Progenitor cell of endocrine pancreas (in vitro differentiated cells): ENCODE measurements around the gene KRTAP10-3. TPM values are rescaled to one million over a fixed set of nuclear protein-coding genes. Genes with fewer than 3 reads are reported as not detected.

ENCODE experiments used
- DNase-seq: peaks from one replicate; pipeline ENCODE4 v3.0.0; 2021; ENCODE audit warnings: low spot score; ENCODE audit not compliant: unreplicated experiment
- H3K27ac Mint-ChIP-seq: 2 replicates; pipeline ENCODE4 v1.8.0; 2021; ENCODE audit warnings: mild to moderate bottlenecking, moderate library complexity, mixed read lengths
- H3K27me3 Mint-ChIP-seq: 2 replicates; pipeline ENCODE4 v1.8.0; 2021; ENCODE audit warnings: mixed read lengths
- H3K36me3 Mint-ChIP-seq: 2 replicates; pipeline ENCODE4 v1.8.0; 2022; ENCODE audit warnings: mixed read lengths; ENCODE audit not compliant: insufficient read depth
- H3K4me1 Mint-ChIP-seq: 2 replicates; pipeline ENCODE4 v1.8.0; 2021; ENCODE audit warnings: low read depth, mixed read lengths
- H3K4me3 Mint-ChIP-seq: 2 replicates; pipeline ENCODE4 v1.8.0; 2021; ENCODE audit warnings: low read depth, mild to moderate bottlenecking, moderate library complexity, mixed read lengths
- H3K9me3 Mint-ChIP-seq: 2 replicates; pipeline ENCODE4 v1.8.0; 2021; ENCODE audit warnings: low read depth, mixed read lengths
- total RNA-seq: library from RNA; stranded (reverse); gene quantifications from 2 replicates; pipeline ENCODE4 v1.2.1, GENCODE V29; 2021
- TF ChIP-seq, protein P1 (sequence below): fragments of 200-600 bp; sonication (generic); IDR thresholded peaks from one replicate; pipeline ENCODE4 v1.5.0; 2021; ENCODE audit warnings: antibody characterized with exemption, mild to moderate bottlenecking; ENCODE audit not compliant: unreplicated experiment

KRTAP10-3 gene
- total RNA-seq, 1 donor from 2014 or later: not detected

DNA sequence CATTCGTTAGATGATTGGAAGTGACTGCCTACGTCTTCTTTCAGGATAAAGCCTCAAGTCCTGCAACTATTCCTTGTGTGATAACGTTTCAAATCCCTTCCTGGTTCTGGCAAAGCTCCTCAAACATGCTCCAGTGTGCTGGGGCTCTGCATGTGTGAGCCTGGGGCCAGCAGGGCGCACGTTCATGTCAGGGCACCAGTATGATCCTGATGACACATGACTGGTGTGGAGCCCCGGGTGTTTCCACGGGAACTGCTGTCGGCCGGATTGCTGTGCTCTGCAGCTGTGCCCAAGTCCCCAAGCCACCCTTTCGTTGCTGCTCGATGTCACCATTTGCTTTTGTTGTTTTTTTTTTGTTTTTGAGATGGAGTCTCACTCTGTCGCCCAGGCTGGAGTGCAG lies 39.9 kb downstream of the KRTAP10-3 start:
- H3K27ac Mint-ChIP-seq: no peak overlapping the region
- TF ChIP-seq, protein P1, sequence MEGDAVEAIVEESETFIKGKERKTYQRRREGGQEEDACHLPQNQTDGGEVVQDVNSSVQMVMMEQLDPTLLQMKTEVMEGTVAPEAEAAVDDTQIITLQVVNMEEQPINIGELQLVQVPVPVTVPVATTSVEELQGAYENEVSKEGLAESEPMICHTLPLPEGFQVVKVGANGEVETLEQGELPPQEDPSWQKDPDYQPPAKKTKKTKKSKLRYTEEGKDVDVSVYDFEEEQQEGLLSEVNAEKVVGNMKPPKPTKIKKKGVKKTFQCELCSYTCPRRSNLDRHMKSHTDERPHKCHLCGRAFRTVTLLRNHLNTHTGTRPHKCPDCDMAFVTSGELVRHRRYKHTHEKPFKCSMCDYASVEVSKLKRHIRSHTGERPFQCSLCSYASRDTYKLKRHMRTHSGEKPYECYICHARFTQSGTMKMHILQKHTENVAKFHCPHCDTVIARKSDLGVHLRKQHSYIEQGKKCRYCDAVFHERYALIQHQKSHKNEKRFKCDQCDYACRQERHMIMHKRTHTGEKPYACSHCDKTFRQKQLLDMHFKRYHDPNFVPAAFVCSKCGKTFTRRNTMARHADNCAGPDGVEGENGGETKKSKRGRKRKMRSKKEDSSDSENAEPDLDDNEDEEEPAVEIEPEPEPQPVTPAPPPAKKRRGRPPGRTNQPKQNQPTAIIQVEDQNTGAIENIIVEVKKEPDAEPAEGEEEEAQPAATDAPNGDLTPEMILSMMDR: no peak
- H3K4me3 Mint-ChIP-seq: no peak overlapping the region
- H3K9me3 Mint-ChIP-seq: no peaks in the 10 kb centered on the region
- H3K4me1 Mint-ChIP-seq: no peaks in the 10 kb centered on the region
- peaks cover 3% of the 10 kb centered on the region for H3K27me3 Mint-ChIP-seq
- no peaks in the 10 kb centered on the region for H3K36me3 Mint-ChIP-seq
- no peak for DNase-seq

DNA sequence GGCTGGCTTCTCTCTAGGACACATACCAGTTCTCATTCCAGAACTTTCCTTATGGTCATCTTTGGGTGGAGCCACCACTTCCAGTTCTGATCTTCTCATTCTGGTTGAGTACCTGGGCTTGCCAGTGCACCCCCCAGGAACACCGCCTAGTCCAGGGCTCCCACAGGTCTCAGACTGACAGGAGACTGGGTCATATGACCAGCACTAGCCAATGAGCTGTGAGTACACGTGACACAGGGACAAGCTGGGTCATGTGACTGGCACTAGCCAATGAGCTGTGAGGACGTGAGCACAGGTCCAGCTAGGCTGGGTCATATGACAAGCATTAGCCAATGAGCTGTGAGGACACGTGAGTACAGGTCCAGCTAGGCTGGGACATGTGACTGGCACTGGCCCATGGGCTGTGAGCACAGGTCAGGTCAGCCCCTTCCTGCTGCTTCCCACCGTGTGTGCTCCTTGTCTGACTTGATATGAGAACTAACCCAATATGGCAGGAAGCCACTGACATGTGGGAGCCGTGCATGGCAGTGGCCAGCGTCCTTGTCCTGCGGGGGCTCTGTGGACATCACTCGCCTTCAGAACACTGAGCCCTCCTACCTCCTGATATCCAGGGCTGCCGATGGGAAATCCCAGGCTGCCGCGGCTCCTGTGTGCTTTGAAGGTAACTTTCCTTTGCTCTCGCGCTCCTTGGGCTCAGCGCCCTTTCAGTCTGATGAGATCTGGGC lies 41.3 kb downstream of the KRTAP10-3 start:
- Mint-ChIP-seq H3K27me3 (peaks cover 3% of the 10 kb centered on the region), H3K4me1 (no peaks in the 10 kb centered on the region), H3K36me3 (no peaks in the 10 kb centered on the region), H3K4me3 (no peak overlapping the region), H3K27ac (no peak overlapping the region), H3K9me3 (no peaks in the 10 kb centered on the region)
- DNase-seq: no peak
- TF ChIP-seq, protein P1: no peak

DNA sequence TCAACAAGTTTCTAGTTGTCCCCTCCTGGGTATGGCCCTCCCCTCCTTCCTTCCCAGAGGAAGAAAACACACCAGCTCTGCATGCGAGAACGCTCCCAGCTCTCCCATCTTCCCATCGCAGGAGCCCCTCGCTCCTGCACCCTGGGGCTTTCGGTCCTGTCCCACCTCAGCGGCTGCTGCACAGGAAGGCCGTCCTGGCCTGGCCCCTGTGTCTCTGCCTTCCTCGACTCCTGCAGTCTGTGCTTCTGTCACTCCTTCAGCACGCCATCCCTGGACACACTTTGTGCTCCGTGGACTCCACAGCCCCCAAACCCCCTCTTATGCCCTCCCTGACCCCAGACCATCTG lies 41.8 kb downstream of the KRTAP10-3 start:
- Mint-ChIP-seq H3K4me1 (no peaks in the 10 kb centered on the region), H3K9me3 (no peaks in the 10 kb centered on the region), H3K27ac (no peak overlapping the region), H3K36me3 (no peaks in the 10 kb centered on the region), H3K27me3 (peaks cover 3% of the 10 kb centered on the region), H3K4me3 (no peak overlapping the region)
- no peak for DNase-seq
- TF ChIP-seq, protein P1: no peak

DNA sequence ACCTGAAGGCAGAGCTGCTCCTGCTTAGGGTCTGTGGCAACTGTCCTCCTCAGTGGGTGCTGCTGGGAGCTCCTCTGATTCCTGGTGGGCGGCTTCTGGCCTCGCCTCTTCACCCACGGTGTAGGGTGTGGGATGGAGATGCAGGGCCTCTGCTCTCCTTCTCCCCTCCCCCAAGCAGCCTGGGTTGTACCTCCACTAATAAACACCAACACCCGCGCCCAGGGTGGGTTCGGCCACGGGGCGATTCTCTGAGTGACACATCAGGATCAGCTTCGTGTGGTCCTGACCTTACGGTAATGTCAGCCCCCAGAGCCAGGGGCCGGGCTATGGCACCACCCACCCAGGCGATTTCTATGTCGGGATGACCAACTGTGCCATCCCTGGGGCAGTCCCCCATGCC lies 42.3 kb downstream of the KRTAP10-3 start:
- no peak for DNase-seq
- TF ChIP-seq, protein P1: no peak
- H3K4me1 Mint-ChIP-seq: no peaks in the 10 kb centered on the region
- no peak overlapping the region for H3K27ac Mint-ChIP-seq
- peaks cover 3% of the 10 kb centered on the region for H3K27me3 Mint-ChIP-seq
- no peaks in the 10 kb centered on the region for H3K36me3 Mint-ChIP-seq
- H3K9me3 Mint-ChIP-seq: no peaks in the 10 kb centered on the region
- H3K4me3 Mint-ChIP-seq: no peak overlapping the region

DNA sequence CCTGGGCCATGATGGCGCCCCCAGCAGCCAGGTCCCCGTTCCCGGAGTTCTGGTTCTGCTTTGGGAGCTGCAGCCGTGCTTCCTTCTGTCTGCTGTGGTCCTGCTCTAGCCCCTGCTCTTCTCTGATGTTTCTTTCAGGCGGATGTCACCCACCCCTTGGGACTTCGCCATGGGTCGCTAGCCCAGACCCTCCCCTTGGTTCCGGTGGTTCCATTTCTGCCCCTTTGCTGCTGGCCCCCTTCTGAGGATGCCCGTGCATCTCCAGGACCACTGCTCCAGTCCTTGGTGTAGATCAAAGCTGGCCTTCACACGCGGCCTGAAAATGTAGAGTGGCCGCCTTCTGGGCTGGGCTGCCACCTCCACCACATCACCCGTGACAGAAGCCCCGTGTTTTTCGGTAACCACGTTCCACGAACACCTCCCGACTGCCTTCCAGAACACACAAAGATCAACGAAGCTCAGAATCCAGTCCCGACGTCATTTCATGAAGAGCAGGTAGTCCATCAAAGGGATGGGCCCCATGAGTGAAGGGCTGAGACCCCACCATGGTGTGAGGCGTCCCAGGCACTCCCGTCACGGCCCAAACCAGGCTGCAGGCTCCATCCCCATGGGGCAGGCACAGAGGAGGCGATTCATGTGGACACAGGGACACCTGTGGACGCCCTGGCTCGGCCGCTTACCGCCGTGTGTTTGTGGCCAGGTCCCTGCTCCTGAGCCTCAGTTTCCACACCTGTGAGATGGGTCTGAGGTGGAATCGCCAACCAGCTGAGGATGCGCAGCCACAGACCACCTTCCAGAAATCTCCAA lies 43.0 kb downstream of the KRTAP10-3 start:
- H3K27me3 Mint-ChIP-seq: peaks cover 2% of the 10 kb centered on the region
- H3K9me3 Mint-ChIP-seq: no peaks in the 10 kb centered on the region
- no peak overlapping the region for H3K4me3 Mint-ChIP-seq
- no peak for DNase-seq
- no peaks in the 10 kb centered on the region for H3K36me3 Mint-ChIP-seq
- TF ChIP-seq, protein P1: no peak
- H3K4me1 Mint-ChIP-seq: no peaks in the 10 kb centered on the region
- no peak overlapping the region for H3K27ac Mint-ChIP-seq
